Coronary artery (tissue), 2 donors: ENCODE measurements around the gene CTDSP2.
"Not testable (repeated sequence)": the region's sequence is repeated elsewhere in the genome, so short reads cannot be mapped to it uniquely, and the experiment has no call there.

Experiments
- DNase-seq: peaks from one replicate; pipeline ENCODE4 v3.0.0-alpha.2; 2017; ENCODE audit warnings: low spot score
- H3K27ac ChIP-seq, 2 donors: fragments of 200-600 bp; sonication (generic); one replicate each; pipeline ENCODE4 v1.5.1; 2016 to 2019
- H3K4me3 ChIP-seq: fragments of 200-600 bp; sonication (generic); 2 replicates; pipeline ENCODE4 v1.5.1; 2016; ENCODE audit warnings: mild to moderate bottlenecking, moderate library complexity
- TF ChIP-seq, protein P1 (sequence below): fragments of 200-600 bp; sonication (generic); IDR thresholded peaks from one replicate; pipeline ENCODE4 v1.5.1; 2019; ENCODE audit warnings: antibody characterized with exemption

The CTDSP2 gene

DNA sequence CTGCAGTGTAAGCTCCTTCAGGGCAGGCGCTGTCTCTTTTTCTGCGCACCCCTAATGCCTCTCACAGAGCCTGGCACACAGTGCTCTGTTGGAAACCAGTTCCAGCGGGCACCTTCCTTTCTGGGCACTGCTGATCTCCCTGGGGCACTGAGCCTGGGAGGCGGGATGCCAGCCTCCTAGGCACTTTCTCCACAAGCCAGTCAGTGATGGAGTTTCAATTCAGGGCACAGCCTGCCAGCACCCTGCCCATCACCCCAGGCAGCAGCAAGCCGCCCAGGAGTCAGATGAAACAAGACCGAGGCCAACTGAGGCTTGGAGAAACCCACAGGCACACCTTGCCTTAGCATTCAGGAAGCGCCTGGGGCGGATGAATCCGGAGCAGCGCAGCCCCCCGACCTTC is 5.7 kb upstream of the CTDSP2 start:
- Histone ChIP-seq H3K27ac (peak overlapping the region; percentile 74 to 86), H3K4me3 (peak overlapping the region; percentile 70)
- no peak for DNase-seq
- TF ChIP-seq, protein P1, sequence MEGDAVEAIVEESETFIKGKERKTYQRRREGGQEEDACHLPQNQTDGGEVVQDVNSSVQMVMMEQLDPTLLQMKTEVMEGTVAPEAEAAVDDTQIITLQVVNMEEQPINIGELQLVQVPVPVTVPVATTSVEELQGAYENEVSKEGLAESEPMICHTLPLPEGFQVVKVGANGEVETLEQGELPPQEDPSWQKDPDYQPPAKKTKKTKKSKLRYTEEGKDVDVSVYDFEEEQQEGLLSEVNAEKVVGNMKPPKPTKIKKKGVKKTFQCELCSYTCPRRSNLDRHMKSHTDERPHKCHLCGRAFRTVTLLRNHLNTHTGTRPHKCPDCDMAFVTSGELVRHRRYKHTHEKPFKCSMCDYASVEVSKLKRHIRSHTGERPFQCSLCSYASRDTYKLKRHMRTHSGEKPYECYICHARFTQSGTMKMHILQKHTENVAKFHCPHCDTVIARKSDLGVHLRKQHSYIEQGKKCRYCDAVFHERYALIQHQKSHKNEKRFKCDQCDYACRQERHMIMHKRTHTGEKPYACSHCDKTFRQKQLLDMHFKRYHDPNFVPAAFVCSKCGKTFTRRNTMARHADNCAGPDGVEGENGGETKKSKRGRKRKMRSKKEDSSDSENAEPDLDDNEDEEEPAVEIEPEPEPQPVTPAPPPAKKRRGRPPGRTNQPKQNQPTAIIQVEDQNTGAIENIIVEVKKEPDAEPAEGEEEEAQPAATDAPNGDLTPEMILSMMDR: no peak

- DNase-seq: no peak
- H3K4me3 ChIP-seq: no peak overlapping the region
- H3K27ac ChIP-seq: peak overlapping the region; percentile 74 to 86
- TF ChIP-seq, protein P1: no peak
Measured at GRCh38 chr12:57851552-57851951, 5.0 kb upstream of the CTDSP2 start.

GRCh38 chr12:57850854-57851430 is 4.4 kb upstream of the CTDSP2 start:
- H3K4me3 ChIP-seq: no peak overlapping the region
- no peak for DNase-seq
- peak overlapping the region; percentile 74 to 86 for H3K27ac ChIP-seq
- TF ChIP-seq, protein P1: no peak

DNA sequence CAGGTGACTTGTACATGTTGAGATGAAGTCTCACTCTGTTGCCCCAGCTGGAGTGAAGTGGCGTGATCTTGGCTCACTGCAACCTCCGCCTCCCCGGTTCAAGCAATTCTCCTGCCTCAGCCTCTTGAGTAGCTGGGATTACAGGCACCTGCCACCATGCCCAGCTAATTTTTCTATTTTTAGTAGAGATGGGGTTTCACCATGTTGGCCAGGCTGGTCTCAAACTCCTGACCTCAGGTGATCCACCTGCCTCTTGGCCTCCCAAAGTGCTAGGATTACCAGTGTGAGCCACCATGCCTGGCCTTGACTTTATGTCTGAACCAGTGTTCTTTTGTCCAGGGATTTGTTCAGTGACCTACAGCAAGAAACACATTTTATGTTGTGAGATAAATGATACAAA is 2.9 kb upstream of the CTDSP2 start:
- DNase-seq, H3K4me3 ChIP-seq: not testable (repeated sequence)
- peak overlapping the region in 1 of 2 donors; percentile 7 for H3K27ac ChIP-seq

- Histone ChIP-seq H3K4me3 (no peak overlapping the region), H3K27ac (peak overlapping the region in 1 of 2 donors; percentile 7)
- TF ChIP-seq, protein P1: no peak
- no peak for DNase-seq
Measured at GRCh38 chr12:57849035-57849434, 2.5 kb upstream of the CTDSP2 start.

DNA sequence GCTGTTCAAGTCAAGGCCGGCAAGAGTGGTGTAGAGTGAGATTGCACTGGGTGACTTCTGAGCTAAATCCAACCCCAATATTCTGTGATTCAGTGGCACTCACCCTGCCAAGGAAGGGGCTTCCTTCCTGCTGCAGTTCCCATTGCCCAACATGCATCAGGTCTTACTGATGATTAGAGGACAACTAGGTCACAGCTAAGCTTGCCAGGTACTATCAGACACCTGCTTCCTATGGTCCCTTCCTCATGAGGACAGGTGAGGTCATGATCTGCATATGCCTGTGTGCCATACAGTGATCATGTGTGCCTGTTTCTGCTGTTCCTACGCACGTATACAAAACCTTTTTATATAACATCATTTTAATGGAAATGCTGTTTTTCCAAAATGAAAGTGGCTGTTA is 1.7 kb upstream of the CTDSP2 start:
- TF ChIP-seq, protein P1: no peak
- peak overlapping the region in 1 of 2 donors; percentile 17 for H3K27ac ChIP-seq
- H3K4me3 ChIP-seq: no peak overlapping the region
- DNase-seq: no peak

DNA sequence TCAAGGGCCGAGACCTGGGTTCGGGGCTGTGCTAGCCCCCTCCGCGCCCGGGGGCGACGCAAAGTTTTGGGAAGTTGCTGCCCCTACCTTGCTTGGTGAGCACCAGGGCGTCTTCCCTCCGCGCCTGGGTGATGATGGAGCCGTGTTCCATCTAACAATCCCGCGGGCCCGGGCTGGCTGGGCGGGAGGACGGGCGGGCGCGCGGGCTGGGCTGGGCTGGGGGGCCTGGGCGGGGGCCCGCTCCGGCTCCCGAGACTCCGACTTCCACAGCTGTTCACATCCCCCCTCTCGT is 298 bp downstream of the CTDSP2 start:
- TF ChIP-seq, protein P1: no peak
- Histone ChIP-seq H3K4me3 (peak overlapping the region; percentile 97), H3K27ac (peak overlapping the region; percentile 100)
- no peak for DNase-seq
